Mesendoderm (in vitro differentiated cells): Measurements from ENCODE around the gene SPATA18.

Source experiments
- DNase-seq: peaks from one replicate; pipeline ENCODE4 v3.0.0; 2013
- H2AK5ac ChIP-seq: 2 replicates; pipeline ENCODE4 v1.6.1; 2013; ENCODE audit warnings: low read length, inconsistent platforms
- H2BK120ac ChIP-seq: 2 replicates; pipeline ENCODE4 v1.6.1; 2013; ENCODE audit warnings: low read depth, mild to moderate bottlenecking, low read length, moderate library complexity, mixed read lengths
- H2BK15ac ChIP-seq: replicated peaks from 2 replicates; pipeline ENCODE4 v1.6.1; 2013; ENCODE audit warnings: low read depth, mild to moderate bottlenecking, moderate library complexity
- H2BK5ac ChIP-seq: 2 replicates; pipeline ENCODE4 v1.6.1; 2013; ENCODE audit warnings: low read length, inconsistent platforms
- H3K18ac ChIP-seq: 2 replicates; pipeline ENCODE4 v1.6.1; 2013; ENCODE audit warnings: mild to moderate bottlenecking, low read length, mixed read lengths
- H3K23ac ChIP-seq: one replicate; pipeline ENCODE4 v1.6.1; 2013; ENCODE audit warnings: low read length
- H3K27ac ChIP-seq: 2 replicates; pipeline ENCODE4 v1.5.1; 2013; ENCODE audit warnings: low read depth, mild to moderate bottlenecking, inconsistent platforms, low read length, moderate library complexity
- H3K27me3 ChIP-seq: 2 replicates; pipeline ENCODE4 v1.6.1; 2013; ENCODE audit warnings: low read length, control low read depth, mild to moderate bottlenecking, inconsistent platforms; ENCODE audit not compliant: insufficient read depth, poor library complexity
- H3K36me3 ChIP-seq: 2 replicates; pipeline ENCODE4 v1.6.1; 2013; ENCODE audit warnings: low read length, inconsistent platforms; ENCODE audit not compliant: control insufficient read depth, insufficient read depth
- H3K4ac ChIP-seq: one replicate; pipeline ENCODE4 v1.6.1; 2013; ENCODE audit warnings: low read depth, mild to moderate bottlenecking, low read length, moderate library complexity
- H3K4me1 ChIP-seq: 2 replicates; pipeline ENCODE4 v1.6.1; 2013; ENCODE audit warnings: low read depth, low read length, inconsistent platforms; ENCODE audit not compliant: control insufficient read depth
- H3K4me2 ChIP-seq: 2 replicates; pipeline ENCODE4 v1.6.1; 2013; ENCODE audit warnings: low read length
- H3K4me3 ChIP-seq: 2 replicates; pipeline ENCODE4 v1.5.1; 2013; ENCODE audit warnings: mild to moderate bottlenecking, low read length
- H3K56ac ChIP-seq: one replicate; pipeline ENCODE4 v1.6.1; 2013; ENCODE audit warnings: low read length
- H3K79me1 ChIP-seq: 2 replicates; pipeline ENCODE4 v1.6.1; 2013; ENCODE audit warnings: low read length, inconsistent platforms
- H3K79me2 ChIP-seq: 2 replicates; pipeline ENCODE4 v1.6.1; 2013; ENCODE audit warnings: mild to moderate bottlenecking, low read length; ENCODE audit not compliant: control insufficient read depth, insufficient read depth
- H3K9ac ChIP-seq: 2 replicates; pipeline ENCODE4 v1.6.1; 2013; ENCODE audit warnings: low read length, inconsistent platforms
- H4K5ac ChIP-seq: one replicate; pipeline ENCODE4 v1.6.1; 2013; ENCODE audit warnings: low read length
- H4K8ac ChIP-seq: one replicate; pipeline ENCODE4 v1.6.1; 2013; ENCODE audit warnings: low read depth, mild to moderate bottlenecking, control low read depth, low read length, moderate library complexity
- WGBS: extraction: QIAGEN DNeasy Blood & Tissue Kit; methylation state at CpG from one replicate; pipeline ENCODE4 v1.1.7; 2013; ENCODE audit warnings: low lambda C conversion rate, missing lambda C conversion rate; ENCODE audit not compliant: insufficient coverage; ENCODE audit errors: extremely low coverage; 5-methylcytosine and 5-hydroxymethylcytosine counted together

The SPATA18 gene

DNA sequence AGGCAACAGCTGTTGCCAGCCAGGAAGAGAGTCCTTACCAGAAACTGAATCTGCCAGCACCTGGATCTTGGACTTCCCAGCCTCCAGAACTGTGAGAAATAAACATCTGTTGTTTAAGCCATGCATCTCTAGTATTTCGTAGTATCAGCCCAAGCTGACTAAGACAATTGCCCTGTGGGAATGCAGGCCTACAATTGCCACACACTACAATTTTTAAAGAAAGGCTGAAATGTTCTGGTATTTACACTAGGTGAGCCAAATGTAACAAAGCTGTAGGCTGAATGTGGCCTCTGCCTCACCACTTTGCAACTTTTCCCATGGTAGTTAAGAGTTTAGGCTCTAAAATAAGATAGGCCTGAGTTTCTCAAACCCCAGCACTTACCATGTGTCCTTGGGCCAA, 59.1 kb downstream of the SPATA18 start:
- H2BK15ac ChIP-seq: no peak overlapping the region

DNA sequence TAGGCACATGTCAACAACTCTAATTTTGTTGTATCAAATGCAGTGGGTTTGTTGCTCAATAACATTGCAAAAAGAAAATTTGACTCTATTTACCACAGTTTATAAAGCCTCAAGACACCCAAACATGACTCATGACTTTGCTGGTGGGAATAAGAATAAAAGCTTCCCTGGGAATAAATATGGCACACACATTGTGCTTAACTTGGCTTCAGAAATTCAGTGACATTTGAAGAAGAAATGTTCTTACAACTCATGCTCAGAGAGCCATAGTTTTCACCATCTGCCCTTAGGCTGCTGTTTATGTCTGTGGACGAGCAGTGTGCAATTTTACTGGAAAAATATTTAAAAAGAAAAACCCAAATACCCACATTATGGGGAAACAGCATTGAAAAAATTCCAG, 60.9 kb downstream of the SPATA18 start:
- Histone ChIP-seq H3K4me3 (no peak overlapping the region), H2BK5ac (no peak overlapping the region), H3K23ac (no peak overlapping the region), H4K5ac (no peak overlapping the region), H3K18ac (no peak overlapping the region), H2AK5ac (no peak overlapping the region), H2BK15ac (no peak overlapping the region), H4K8ac (no peak overlapping the region), H3K27ac (no peak overlapping the region), H3K36me3 (no peaks in the 10 kb centered on the region), H2BK120ac (no peak overlapping the region), H3K79me2 (no peaks in the 10 kb centered on the region), H3K4me2 (no peak overlapping the region), H3K9ac (no peak overlapping the region), H3K4ac (no peak overlapping the region), H3K56ac (no peak overlapping the region), H3K79me1 (no peaks in the 10 kb centered on the region), H3K4me1 (no peaks in the 10 kb centered on the region), H3K27me3 (no peaks in the 10 kb centered on the region)
- no CpG with 5 or more reads among the region's 1 CpG for WGBS
- no peak for DNase-seq

More for the DNA sequence above, 59.1 kb downstream of the SPATA18 start:
- no peak overlapping the region for H3K4me2 ChIP-seq
- H3K79me1 ChIP-seq: no peaks in the 10 kb centered on the region
- H3K27ac ChIP-seq: no peak overlapping the region
- no peaks in the 10 kb centered on the region for H3K27me3 ChIP-seq
- H3K23ac ChIP-seq: no peak overlapping the region
- no peak overlapping the region for H4K5ac ChIP-seq
- no peak overlapping the region for H3K4ac ChIP-seq
- no CpG with 5 or more reads among the region's 1 CpG for WGBS
- DNase-seq: no peak
- H2AK5ac ChIP-seq: no peak overlapping the region
- H3K4me3 ChIP-seq: no peak overlapping the region
- H3K4me1 ChIP-seq: no peaks in the 10 kb centered on the region
- H3K56ac ChIP-seq: no peak overlapping the region
- H3K36me3 ChIP-seq: no peaks in the 10 kb centered on the region
- no peak overlapping the region for H2BK120ac ChIP-seq
- no peak overlapping the region for H3K18ac ChIP-seq
- no peak overlapping the region for H4K8ac ChIP-seq
- H3K79me2 ChIP-seq: no peaks in the 10 kb centered on the region
- H2BK5ac ChIP-seq: no peak overlapping the region
- H3K9ac ChIP-seq: no peak overlapping the region

DNA sequence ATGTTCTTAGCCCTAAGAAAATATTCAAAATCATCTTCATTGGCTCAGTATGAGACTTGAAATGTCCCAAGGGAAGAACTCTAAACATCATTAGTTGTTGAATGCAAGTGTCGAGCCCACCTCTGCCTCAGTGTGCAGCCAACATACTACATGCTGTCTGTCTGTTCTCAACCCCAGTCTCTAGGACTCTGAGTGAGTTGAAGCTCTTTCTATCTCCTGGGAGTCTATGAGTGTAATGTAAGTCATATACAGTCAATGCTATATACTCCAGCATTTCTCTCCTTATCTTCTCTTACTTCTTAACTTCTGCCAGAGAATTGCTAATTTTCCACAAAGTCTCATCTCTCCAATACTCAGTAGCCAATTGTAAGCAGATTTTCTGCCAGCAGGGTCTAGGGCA, 61.3 kb downstream of the SPATA18 start:
- Histone ChIP-seq H3K4me2 (no peak overlapping the region), H3K79me1 (no peaks in the 10 kb centered on the region), H2BK5ac (no peak overlapping the region), H2BK15ac (no peak overlapping the region), H3K79me2 (no peaks in the 10 kb centered on the region), H3K9ac (no peak overlapping the region), H3K27me3 (no peaks in the 10 kb centered on the region), H3K23ac (no peak overlapping the region), H3K36me3 (no peaks in the 10 kb centered on the region), H3K4me1 (no peaks in the 10 kb centered on the region), H4K5ac (no peak overlapping the region), H2AK5ac (no peak overlapping the region), H3K27ac (no peak overlapping the region), H3K18ac (no peak overlapping the region), H3K4ac (no peak overlapping the region), H3K56ac (no peak overlapping the region), H2BK120ac (no peak overlapping the region), H3K4me3 (no peak overlapping the region), H4K8ac (no peak overlapping the region)
- no peak for DNase-seq
- WGBS: no CpG with 5 or more reads among the region's 1 CpG

DNA sequence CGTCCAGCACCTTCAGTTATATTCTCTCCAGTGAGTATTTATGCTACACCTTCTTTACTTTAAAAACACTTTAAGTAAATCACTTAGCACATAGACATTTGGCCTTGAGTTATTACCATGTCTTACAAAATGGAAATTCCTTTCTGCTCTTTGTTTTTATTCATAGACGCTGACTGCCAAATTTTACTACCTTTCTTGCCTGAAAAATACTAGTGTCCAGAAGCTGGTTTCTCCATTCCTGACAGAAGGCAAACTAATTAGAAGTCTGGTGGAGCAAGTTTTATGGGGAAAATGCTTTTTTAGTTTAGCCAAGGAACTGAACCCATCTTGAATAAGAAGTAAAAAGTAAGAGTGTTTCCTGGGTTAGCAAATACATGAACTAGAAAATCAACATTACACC, 65.5 kb downstream of the SPATA18 start:
- H3K18ac ChIP-seq: no peak overlapping the region
- no peaks in the 10 kb centered on the region for H3K4me1 ChIP-seq
- H2BK5ac ChIP-seq: no peak overlapping the region
- H3K36me3 ChIP-seq: no peaks in the 10 kb centered on the region
- H3K56ac ChIP-seq: no peak overlapping the region
- H3K27me3 ChIP-seq: no peaks in the 10 kb centered on the region
- H3K4me3 ChIP-seq: no peak overlapping the region
- H2BK120ac ChIP-seq: no peak overlapping the region
- no peaks in the 10 kb centered on the region for H3K79me2 ChIP-seq
- H4K8ac ChIP-seq: no peak overlapping the region
- no peak overlapping the region for H2AK5ac ChIP-seq
- H4K5ac ChIP-seq: no peak overlapping the region
- no peak overlapping the region for H3K23ac ChIP-seq
- no peak overlapping the region for H3K27ac ChIP-seq
- no peak overlapping the region for H3K4ac ChIP-seq
- DNase-seq: no peak
- H3K79me1 ChIP-seq: no peaks in the 10 kb centered on the region
- H3K4me2 ChIP-seq: no peak overlapping the region
- no peak overlapping the region for H3K9ac ChIP-seq
- WGBS: no CpG with 5 or more reads among the region's 2 CpGs
- no peak overlapping the region for H2BK15ac ChIP-seq

DNA sequence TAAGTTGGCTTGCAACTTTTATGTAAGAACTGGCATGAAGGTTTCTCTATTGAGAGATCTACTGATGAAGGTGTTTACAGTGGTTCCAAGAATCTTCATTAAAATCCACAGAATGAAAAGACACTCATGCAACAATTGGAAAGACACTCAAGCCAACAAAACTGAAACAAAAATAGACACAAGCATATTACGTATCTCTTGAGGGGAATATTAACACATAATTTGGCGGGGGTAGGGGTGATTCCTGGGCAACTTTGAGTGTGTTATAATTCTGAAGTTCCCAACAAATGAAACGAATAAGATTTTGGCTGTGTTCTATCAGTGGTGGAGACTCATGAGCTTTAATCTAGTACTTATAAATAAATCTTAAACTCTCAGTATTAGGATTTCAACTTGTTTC, 75.1 kb downstream of the SPATA18 start:
- WGBS: no CpG with 5 or more reads among the region's 3 CpGs
- H3K4ac ChIP-seq: no peak overlapping the region
- H3K36me3 ChIP-seq: no peaks in the 10 kb centered on the region
- no peak overlapping the region for H3K9ac ChIP-seq
- no peaks in the 10 kb centered on the region for H3K79me2 ChIP-seq
- no peak overlapping the region for H3K4me3 ChIP-seq
- H4K5ac ChIP-seq: no peak overlapping the region
- no peak for DNase-seq
- H4K8ac ChIP-seq: no peak overlapping the region
- H2BK5ac ChIP-seq: no peak overlapping the region
- H3K27me3 ChIP-seq: no peaks in the 10 kb centered on the region
- H3K4me2 ChIP-seq: no peak overlapping the region
- H3K79me1 ChIP-seq: no peaks in the 10 kb centered on the region
- H2AK5ac ChIP-seq: no peak overlapping the region
- H2BK15ac ChIP-seq: no peak overlapping the region
- H2BK120ac ChIP-seq: no peak overlapping the region
- H3K27ac ChIP-seq: no peak overlapping the region
- H3K23ac ChIP-seq: no peak overlapping the region
- H3K4me1 ChIP-seq: no peaks in the 10 kb centered on the region
- no peak overlapping the region for H3K56ac ChIP-seq
- no peak overlapping the region for H3K18ac ChIP-seq

DNA sequence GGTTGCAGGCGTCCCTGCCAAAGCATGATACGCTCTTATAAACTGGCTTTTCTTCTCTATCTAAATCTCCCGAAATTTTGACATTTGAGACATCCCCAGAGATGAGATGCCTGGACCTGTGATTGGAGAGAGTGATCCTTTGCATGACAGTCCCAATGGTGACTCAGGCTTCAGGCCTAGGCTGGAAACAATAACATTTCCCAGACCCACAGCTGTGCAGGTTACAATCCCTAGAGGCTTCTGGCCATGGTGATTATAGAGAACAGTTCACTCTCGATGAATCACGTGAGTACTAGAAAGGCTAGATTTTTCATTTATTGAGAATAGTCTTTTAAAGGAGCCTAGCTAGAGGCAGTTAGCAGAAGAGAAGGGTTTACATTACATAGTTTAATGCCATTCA, 75.9 kb downstream of the SPATA18 start:
- H3K4me3 ChIP-seq: no peak overlapping the region
- no peak overlapping the region for H3K56ac ChIP-seq
- H3K36me3 ChIP-seq: no peaks in the 10 kb centered on the region
- no CpG with 5 or more reads among the region's 5 CpGs for WGBS
- H3K4me1 ChIP-seq: no peaks in the 10 kb centered on the region
- H3K79me1 ChIP-seq: no peaks in the 10 kb centered on the region
- no peak overlapping the region for H3K23ac ChIP-seq
- no peak overlapping the region for H3K9ac ChIP-seq
- H3K79me2 ChIP-seq: no peaks in the 10 kb centered on the region
- peak; percentile 5 for DNase-seq
- no peak overlapping the region for H3K27ac ChIP-seq
- H2AK5ac ChIP-seq: no peak overlapping the region
- no peaks in the 10 kb centered on the region for H3K27me3 ChIP-seq
- H2BK15ac ChIP-seq: no peak overlapping the region
- no peak overlapping the region for H3K4ac ChIP-seq
- H4K8ac ChIP-seq: no peak overlapping the region
- no peak overlapping the region for H4K5ac ChIP-seq
- no peak overlapping the region for H2BK120ac ChIP-seq
- H3K4me2 ChIP-seq: no peak overlapping the region
- H2BK5ac ChIP-seq: no peak overlapping the region
- no peak overlapping the region for H3K18ac ChIP-seq
